Sigmoid colon (tissue), 4 donors: ENCODE results near the gene DNAH11.

Experiments used
- CTCF ChIP-seq, 4 experiments: fragments of 450-650 bp in 3 of 4; fragments of 200-600 bp in 1 of 4; IDR thresholded peaks; one replicate each; pipeline ENCODE4 v1.5.1; 2016 to 2019; ENCODE audit warnings: antibody characterized with exemption in 4 of 4, mild to moderate bottlenecking in 3 of 4, moderate library complexity in 2 of 4
- EP300 ChIP-seq, 4 donors: sonication (generic); formaldehyde crosslinking; IDR thresholded peaks; one replicate each; pipeline ENCODE4 v1.6.1; 2017; ENCODE audit warnings: antibody characterized with exemption in 4 of 4
- POLR2A ChIP-seq, 2 donors: fragments of 450-650 bp; IDR thresholded peaks; one replicate each; pipeline ENCODE4 v1.6.1; 2016; ENCODE audit warnings: antibody characterized with exemption in 2 of 2, mild to moderate bottlenecking in 2 of 2, moderate library complexity in 2 of 2

- no peak for TF ChIP-seq CTCF (IDR thresholded peaks at IDR 0.05)
- TF ChIP-seq EP300 (IDR thresholded peaks at IDR 0.05) = no peak
- TF ChIP-seq POLR2A (IDR thresholded peaks at IDR 0.05) = no peak
Measured at GRCh38 chr7:21572331-21573313, 29.8 kb downstream of the DNAH11 start.
